GM21447 (cell line): ENCODE measurements around the gene SH3D21.

Source experiments
- ATAC-seq: cut with Tn5 transposase; IDR thresholded peaks from one replicate; pipeline ENCODE4 v1.9.1; 2021; ENCODE audit not compliant: unreplicated experiment

The SH3D21 gene

GRCh38 chr1:36303244-36303643 is 2.9 kb upstream of the SH3D21 start:
- no peak for ATAC-seq

DNA sequence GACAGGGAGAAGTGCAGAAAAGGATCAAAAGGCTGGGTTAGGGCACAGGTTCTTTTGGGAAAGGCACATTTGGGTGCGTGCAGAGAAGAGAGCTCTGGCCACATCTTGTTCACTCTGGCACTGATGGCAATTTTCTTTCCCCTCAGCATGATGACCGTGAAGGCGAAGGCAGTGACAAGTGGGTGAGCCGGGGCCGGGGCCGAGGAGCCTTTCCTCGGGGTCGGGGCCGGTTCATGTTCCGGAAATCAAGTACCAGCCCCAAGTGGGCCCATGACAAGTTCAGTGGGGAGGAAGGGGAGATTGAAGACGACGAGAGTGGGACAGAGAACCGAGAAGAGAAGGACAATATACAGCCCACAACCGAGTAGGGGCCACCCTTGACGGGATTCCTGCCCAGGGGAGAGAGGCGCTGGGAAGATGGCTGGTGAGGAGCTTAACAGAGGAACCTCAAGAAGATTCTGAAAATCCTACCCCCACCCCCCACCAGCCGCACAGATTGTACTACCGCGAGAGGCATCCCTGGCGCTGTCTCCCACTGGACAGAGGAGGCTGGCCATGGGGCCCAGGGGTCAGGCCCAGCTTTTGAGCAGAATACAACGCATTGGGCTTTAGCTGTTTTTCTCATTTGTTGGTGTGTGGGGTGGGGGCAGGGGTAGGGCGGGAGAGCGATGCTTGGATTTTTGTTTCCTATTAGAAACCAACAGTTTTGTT is 2.4 kb upstream of the SH3D21 start:
- no peak for ATAC-seq

- ATAC-seq: no peak
Observed at GRCh38 chr1:36304521-36304920, 1.6 kb upstream of the SH3D21 start.

GRCh38 chr1:36304970-36305914 is 926 bp upstream of the SH3D21 start:
- no peak for ATAC-seq

DNA sequence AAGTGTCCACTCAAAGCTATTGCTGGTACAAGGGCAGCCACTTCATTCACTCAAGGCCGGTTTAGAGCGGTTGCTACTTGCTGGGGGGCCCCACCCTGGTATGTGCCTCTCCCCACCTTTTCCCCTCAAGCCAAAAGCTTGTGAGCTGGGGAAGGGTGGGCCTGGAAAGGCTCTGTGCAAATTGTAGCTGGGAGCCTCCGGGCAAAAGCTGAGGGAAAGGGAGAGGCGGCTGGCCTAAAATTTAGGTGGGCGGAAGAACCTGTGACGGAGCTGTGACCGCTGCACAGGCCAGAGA is 306 bp upstream of the SH3D21 start:
- ATAC-seq: no peak

DNA sequence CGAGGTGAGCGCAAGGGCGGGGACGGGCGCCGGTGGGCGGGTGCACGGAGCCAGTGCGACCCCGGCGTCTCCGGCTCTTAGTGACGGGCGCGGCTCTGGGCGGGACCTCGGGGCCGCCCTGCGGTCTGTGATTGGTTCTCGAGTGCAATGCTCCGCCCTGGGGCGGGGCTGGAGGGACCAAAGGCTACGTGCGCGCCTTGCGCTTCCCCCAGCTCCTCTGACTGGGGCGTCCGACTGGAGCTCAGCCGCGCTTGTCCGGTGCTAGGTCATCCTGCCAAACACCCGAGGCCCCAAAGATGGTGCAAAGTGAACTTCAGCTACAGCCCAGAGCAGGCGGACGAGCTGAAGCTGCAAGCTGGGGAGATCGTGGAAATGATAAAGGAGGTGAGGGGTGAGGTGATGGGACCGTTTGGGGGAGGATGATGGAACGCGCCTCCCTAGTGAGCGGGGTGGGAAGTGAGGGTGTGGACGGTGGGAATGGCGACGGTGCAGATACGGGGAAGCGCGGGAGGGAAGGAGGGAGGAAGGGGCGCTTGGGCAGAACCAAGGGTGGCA is 811 bp downstream of the SH3D21 start:
- peak; percentile 93 for ATAC-seq

GRCh38 chr1:36307601-36308330 is 1.6 kb downstream of the SH3D21 start:
- ATAC-seq: no peak

GRCh38 chr1:36309397-36309796 is 3.2 kb downstream of the SH3D21 start:
- ATAC-seq: no peak

DNA sequence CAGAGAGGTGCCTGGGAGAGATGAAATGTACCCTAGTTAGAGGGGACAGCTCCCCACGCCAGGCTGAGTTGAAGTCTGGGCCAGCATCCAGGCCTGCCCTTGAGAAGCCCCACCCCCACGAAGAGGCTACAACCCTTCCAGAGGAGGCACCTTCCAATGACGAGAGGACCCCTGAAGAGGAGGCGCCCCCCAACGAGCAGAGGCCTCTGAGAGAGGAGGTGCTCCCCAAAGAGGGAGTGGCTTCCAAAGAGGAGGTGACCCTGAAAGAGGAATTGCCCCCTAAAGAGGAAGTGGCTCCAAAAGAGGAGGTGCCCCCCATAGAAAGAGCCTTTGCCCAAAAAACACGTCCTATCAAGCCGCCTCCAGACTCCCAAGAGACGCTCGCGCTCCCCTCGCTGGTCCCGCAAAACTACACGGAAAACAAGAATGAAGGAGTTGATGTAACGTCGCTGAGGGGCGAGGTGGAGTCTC is 14.2 kb downstream of the SH3D21 start:
- no peak for ATAC-seq

DNA sequence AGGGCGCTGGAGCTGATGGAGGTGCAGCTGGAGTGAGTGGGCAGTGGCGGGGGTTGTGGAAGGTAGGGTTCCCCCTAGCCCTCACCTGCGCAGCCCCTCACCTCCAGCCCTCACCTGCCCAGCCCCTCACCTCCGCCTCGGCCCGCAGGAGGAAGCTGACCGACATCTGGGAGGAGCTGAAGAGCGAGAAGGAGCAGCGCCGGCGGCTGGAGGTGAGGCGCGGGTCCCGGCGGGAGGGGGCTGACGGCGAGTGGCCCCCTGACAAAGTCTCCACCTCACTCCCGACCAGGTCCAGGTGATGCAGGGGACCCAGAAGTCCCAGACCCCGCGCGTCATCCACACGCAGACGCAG is 14.6 kb downstream of the SH3D21 start:
- no peak for ATAC-seq

DNA sequence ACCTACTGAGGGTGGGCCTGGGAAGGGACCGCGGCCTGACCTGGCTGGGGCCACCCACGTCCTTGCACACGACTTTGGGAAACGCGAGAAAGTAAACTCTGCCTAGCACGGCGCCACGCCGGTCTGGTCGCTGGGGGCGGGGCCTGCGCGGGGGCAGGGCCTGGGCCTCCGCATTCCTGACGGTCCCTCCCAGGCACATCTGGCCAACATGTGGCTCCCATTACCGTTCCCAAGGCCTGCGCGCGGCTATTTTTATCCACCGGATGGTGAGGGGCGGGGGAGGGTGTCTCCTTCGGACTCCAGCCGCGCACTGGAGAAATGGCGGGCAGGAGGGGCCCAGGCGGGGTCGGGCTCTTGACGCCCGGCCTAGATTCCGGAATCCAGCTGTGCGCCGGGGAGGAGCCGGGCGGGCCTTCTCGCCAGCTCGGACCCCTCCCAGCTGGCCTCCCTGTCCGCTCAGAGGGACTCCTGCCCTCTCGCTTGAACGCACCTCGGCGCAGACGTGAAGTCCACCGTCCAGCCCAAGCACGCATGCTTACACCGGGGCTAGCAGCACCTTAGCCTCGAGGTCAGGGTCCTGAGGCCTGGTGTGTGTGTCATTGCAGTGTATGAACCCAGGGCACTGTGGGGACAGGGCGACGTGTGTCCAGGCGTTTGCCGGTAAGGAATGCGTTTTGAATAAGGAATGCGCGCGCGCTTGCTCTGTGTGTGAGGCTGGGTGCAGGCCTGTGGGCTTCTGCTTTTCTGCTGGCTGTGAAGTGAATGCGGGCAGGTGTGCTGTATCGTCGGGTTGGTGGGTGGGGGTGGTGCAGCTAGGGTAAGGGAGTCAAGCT is 15.2 kb downstream of the SH3D21 start:
- ATAC-seq: no peak

DNA sequence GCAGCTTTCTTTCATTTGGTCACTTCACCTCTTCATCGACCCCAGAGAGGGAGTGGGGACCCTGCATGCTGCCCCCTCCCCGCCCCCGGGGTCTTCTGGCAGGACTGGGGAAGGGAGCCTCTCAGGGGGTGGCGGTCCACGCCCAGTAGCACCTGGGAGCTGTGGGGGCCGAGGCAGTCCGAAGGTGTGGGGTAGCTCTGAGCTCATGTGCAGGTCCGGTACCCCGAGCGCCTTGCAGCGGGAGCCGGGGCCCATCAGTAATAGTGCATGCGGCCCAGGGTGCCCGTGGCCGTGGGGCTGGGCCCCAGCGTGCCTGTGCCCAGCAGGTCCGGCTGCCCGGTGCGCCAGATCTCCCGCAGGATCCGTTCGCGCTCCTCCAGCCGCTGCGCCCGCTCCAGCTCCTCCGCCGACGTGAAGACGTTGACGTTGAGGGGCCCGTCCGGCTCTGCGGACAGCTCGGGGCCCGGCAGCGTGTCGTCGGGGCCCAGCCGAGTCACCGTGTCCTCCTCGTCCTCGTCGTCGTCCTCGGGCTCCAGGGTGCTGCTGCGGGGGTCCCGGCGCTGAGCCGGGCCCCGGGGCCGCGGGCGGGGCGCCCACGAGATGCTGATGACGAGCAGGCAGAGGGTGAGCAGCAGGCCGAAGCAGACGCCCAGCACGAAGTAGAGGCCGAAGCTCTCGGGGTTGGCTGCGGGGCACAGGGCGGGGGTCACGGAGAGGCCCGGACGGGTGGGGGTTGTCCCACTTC is 16.0 kb downstream of the SH3D21 start:
- ATAC-seq: no peak

GRCh38 chr1:36322786-36323635 is 16.8 kb downstream of the SH3D21 start:
- ATAC-seq: no peak

DNA sequence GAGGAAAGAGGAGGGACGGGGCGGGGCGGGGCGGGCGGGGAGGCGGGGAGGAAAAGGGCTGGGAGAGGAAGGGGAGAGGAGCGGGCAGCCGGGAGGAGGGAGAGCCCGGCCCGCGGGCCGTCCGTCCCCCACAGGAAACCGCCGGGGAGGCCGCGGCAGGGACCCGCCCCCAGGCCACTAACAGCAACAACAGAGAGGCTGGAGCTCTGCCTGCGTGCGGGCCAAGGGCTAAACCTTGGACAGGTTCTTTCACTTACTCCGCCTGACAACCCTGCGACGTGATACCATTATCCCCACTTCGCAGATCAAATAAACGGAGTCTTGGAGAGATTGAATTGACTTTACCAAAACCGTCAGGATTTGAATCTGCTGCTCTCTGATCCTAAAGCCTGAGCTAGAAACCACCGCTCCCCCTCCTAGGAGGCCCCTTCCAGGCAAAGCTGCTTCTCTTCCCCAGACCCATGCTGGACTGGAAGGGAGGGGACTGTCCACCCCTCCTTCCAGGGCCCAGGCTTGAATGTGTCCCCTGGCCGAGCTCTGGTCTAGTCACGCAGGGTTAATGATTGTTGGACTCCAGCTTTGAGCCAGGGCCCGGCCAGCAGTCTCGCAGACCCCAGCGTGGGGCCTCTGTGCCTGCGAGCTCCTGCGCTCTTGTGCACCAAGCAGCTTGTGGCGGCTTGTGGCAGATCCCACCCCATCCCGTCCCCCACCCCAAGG is 17.6 kb downstream of the SH3D21 start, which contains the start of gene EVA1B:
Gene EVA1B, minus strand, starts transcription at position 10 of the 717 bp plus-strand sequence. CDS start 608 bp downstream, outside the sequence.
- no peak for ATAC-seq

DNA sequence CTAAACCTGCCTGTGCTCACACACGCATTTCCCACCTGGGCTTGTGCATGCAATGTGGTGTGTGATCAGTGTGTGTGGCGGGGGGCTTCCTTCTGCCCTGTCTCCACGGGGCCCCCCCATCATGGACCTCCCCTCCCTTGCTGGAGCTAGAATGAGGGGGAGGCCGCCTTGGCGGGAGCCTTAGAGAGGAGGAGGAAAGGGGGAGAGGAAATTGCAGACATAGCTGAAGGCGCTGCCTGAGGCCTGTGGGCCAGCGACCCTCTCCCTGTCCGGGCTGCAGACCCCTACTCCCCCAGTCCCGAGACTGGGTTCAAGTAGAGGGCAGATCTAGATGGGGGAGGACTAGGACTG is 18.2 kb downstream of the SH3D21 start:
- no peak for ATAC-seq

GRCh38 chr1:36326499-36326898 is 20.3 kb downstream of the SH3D21 start:
- ATAC-seq: no peak

GRCh38 chr1:36327421-36328087 is 21.4 kb downstream of the SH3D21 start:
- ATAC-seq: no peak

- no peak for ATAC-seq
Observed at GRCh38 chr1:36328088-36328480, 21.9 kb downstream of the SH3D21 start.
